Neural cell (in vitro differentiated cells): ENCODE measurements around the gene ASNSD1.

ENCODE experiments used
- EP300 ChIP-seq: fragments of 450-650 bp; conservative IDR thresholded peaks from 2 replicates; pipeline ENCODE4 v1.6.1; 2014; ENCODE audit warnings: antibody characterized with exemption, mild to moderate bottlenecking, moderate library complexity; ENCODE audit not compliant: poor library complexity, severe bottlenecking
- POLR2AphosphoS5 ChIP-seq: IDR thresholded peaks from 2 replicates; pipeline ENCODE4 v1.6.1; 2012
- TAF1 ChIP-seq: IDR thresholded peaks from 2 replicates; pipeline ENCODE4 v1.6.1; 2012; ENCODE audit warnings: low read depth
- TF ChIP-seq, protein P1 (sequence below): fragments of 450-650 bp; IDR thresholded peaks from 2 replicates; pipeline ENCODE4 v1.5.1; 2014; ENCODE audit warnings: antibody characterized with exemption, mild to moderate bottlenecking, moderate library complexity; ENCODE audit not compliant: poor library complexity, severe bottlenecking

GRCh38 chr2:189624648-189625355 lies 36.5 kb upstream of the ASNSD1 start:
- TF ChIP-seq, protein P1, sequence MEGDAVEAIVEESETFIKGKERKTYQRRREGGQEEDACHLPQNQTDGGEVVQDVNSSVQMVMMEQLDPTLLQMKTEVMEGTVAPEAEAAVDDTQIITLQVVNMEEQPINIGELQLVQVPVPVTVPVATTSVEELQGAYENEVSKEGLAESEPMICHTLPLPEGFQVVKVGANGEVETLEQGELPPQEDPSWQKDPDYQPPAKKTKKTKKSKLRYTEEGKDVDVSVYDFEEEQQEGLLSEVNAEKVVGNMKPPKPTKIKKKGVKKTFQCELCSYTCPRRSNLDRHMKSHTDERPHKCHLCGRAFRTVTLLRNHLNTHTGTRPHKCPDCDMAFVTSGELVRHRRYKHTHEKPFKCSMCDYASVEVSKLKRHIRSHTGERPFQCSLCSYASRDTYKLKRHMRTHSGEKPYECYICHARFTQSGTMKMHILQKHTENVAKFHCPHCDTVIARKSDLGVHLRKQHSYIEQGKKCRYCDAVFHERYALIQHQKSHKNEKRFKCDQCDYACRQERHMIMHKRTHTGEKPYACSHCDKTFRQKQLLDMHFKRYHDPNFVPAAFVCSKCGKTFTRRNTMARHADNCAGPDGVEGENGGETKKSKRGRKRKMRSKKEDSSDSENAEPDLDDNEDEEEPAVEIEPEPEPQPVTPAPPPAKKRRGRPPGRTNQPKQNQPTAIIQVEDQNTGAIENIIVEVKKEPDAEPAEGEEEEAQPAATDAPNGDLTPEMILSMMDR: no peak
- TF ChIP-seq POLR2AphosphoS5: no peak
- no peak for TF ChIP-seq TAF1
- TF ChIP-seq EP300: no peak
